NOMO-1 treated with DMSO at 0.1 percent for 48 hours (cell line): ENCODE results near the gene VSNL1.

Experiments
- DNase-seq: peaks from one replicate; lab custom pipeline; 2025; ENCODE audit not compliant: unreplicated experiment; lab: John Stamatoyannopoulos, UW

The VSNL1 gene

GRCh38 chr2:17688600-17688999 is 148.1 kb downstream of the VSNL1 start:
- no peak for DNase-seq

DNA sequence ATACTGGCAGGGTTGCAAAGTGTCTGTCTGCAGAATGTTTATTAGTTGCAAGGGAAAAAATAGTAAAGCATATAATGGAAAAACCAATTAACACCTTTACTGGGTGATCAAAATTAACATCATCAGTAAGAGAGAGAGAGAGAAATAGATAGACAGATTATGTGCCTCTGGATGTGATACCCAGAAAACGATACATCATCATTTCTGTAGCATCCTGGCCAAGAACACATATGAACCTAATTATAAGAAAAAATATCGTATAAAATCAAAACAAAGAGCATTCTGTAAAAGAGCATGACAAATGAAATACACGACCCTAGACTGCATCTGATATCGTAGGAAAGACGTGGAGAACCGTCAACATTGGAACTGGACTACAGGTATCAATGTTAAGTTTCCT is 148.5 kb downstream of the VSNL1 start:
- DNase-seq: no peak

DNA sequence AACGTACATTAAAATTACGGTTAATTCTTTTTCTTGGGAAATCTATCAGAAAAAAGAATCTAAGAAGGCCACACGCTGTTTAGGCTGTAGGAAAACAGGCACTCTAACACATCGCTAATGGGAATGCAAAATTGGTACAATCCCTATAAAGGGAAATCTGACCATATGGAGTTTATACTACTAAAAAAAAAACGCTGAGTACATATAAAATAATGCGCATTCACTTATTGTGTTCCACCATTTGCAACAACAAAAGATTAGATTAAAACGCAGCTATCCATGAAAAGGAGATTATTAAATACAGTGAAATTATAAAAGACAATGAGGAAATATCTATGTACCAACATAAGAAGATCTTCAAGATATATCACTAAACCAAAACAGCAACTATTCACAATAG is 150.3 kb downstream of the VSNL1 start:
- no peak for DNase-seq
